HL-60 (cell line): ENCODE measurements around the gene AFM.

Experiments used
- DNase-seq, 2 experiments: peaks; one replicate each; pipeline ENCODE4 v3.0.0-alpha.2; 2010 to 2020; ENCODE audit warnings: low read depth in 1 of 2, low spot score in 1 of 2
- H3K27ac ChIP-seq: fragments of 250-450 bp; sonication (Bioruptor Pico); replicated peaks from 2 replicates; pipeline ENCODE4 v1.5.1; 2020; ENCODE audit warnings: mild to moderate bottlenecking, moderate library complexity
- H3K27me3 ChIP-seq: fragments of 250-450 bp; sonication (Bioruptor Pico); 2 replicates; pipeline ENCODE4 v1.5.1; 2021; ENCODE audit warnings: mild to moderate bottlenecking, moderate library complexity; ENCODE audit not compliant: insufficient read depth, poor library complexity, severe bottlenecking
- H3K4me3 ChIP-seq: replicated peaks from 2 replicates; pipeline ENCODE4 v1.5.1; 2011; ENCODE audit warnings: mild to moderate bottlenecking, control low read depth, low read length; ENCODE audit not compliant: insufficient read depth
- GABPA ChIP-seq: IDR thresholded peaks from 2 replicates; pipeline ENCODE4 v1.6.1; 2012; ENCODE audit warnings: low read depth
- POLR2AphosphoS5 ChIP-seq: IDR thresholded peaks from 2 replicates; pipeline ENCODE4 v1.6.1; 2012; ENCODE audit warnings: low read depth
- SPI1 ChIP-seq: IDR thresholded peaks from 2 replicates; pipeline ENCODE4 v1.6.1; 2012; ENCODE audit warnings: low read depth, mild to moderate bottlenecking, borderline replicate concordance
- TF ChIP-seq, protein P1 (sequence below): IDR thresholded peaks from 2 replicates; pipeline ENCODE4 v1.6.1; 2012; ENCODE audit warnings: low read depth; ENCODE audit not compliant: insufficient replicate concordance
- TF ChIP-seq, protein P2 (sequence below): IDR thresholded peaks from one replicate; pipeline ENCODE4 v1.5.1; 2011; ENCODE audit warnings: low read length, control low read depth, inconsistent platforms; ENCODE audit not compliant: insufficient read depth

Gene AFM

GRCh38 chr4:73527196-73527595 lies 45.7 kb downstream of the AFM start:
- Histone ChIP-seq H3K27me3 (peaks cover 3% of the 10 kb centered on the region), H3K4me3 (no peak overlapping the region), H3K27ac (no peak overlapping the region)
- DNase-seq = no peak
- TF ChIP-seq POLR2AphosphoS5 (no peak), GABPA (no peak), SPI1 (no peak)
- TF ChIP-seq, protein P1, sequence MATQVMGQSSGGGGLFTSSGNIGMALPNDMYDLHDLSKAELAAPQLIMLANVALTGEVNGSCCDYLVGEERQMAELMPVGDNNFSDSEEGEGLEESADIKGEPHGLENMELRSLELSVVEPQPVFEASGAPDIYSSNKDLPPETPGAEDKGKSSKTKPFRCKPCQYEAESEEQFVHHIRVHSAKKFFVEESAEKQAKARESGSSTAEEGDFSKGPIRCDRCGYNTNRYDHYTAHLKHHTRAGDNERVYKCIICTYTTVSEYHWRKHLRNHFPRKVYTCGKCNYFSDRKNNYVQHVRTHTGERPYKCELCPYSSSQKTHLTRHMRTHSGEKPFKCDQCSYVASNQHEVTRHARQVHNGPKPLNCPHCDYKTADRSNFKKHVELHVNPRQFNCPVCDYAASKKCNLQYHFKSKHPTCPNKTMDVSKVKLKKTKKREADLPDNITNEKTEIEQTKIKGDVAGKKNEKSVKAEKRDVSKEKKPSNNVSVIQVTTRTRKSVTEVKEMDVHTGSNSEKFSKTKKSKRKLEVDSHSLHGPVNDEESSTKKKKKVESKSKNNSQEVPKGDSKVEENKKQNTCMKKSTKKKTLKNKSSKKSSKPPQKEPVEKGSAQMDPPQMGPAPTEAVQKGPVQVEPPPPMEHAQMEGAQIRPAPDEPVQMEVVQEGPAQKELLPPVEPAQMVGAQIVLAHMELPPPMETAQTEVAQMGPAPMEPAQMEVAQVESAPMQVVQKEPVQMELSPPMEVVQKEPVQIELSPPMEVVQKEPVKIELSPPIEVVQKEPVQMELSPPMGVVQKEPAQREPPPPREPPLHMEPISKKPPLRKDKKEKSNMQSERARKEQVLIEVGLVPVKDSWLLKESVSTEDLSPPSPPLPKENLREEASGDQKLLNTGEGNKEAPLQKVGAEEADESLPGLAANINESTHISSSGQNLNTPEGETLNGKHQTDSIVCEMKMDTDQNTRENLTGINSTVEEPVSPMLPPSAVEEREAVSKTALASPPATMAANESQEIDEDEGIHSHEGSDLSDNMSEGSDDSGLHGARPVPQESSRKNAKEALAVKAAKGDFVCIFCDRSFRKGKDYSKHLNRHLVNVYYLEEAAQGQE = no peak
- TF ChIP-seq, protein P2, sequence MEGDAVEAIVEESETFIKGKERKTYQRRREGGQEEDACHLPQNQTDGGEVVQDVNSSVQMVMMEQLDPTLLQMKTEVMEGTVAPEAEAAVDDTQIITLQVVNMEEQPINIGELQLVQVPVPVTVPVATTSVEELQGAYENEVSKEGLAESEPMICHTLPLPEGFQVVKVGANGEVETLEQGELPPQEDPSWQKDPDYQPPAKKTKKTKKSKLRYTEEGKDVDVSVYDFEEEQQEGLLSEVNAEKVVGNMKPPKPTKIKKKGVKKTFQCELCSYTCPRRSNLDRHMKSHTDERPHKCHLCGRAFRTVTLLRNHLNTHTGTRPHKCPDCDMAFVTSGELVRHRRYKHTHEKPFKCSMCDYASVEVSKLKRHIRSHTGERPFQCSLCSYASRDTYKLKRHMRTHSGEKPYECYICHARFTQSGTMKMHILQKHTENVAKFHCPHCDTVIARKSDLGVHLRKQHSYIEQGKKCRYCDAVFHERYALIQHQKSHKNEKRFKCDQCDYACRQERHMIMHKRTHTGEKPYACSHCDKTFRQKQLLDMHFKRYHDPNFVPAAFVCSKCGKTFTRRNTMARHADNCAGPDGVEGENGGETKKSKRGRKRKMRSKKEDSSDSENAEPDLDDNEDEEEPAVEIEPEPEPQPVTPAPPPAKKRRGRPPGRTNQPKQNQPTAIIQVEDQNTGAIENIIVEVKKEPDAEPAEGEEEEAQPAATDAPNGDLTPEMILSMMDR = no peak

DNA sequence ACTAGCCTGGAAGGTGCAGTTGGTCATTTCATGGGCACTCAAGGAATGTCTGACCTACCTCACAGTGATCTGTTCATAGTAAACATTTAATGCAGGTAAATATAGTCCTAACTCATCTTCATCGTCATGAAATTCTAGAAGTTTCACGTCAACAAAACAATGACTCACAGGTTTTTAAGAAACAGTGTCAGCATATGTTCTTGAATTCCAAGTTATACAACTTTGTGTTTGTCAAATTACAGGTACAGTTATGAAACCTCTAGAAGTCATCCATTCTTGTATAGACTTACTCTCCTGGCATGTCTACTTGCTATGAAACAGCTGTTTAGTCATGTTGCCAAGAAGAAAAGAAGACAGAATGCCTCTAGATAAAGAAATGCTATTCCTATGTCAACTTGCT lies 46.6 kb downstream of the AFM start:
- DNase-seq = no peak
- Histone ChIP-seq H3K27me3 (peaks cover 3% of the 10 kb centered on the region), H3K27ac (no peak overlapping the region), H3K4me3 (no peak overlapping the region)
- TF ChIP-seq SPI1 = no peak
- no peak for TF ChIP-seq POLR2AphosphoS5
- TF ChIP-seq, protein P2 = no peak
- TF ChIP-seq, protein P1 = no peak
- TF ChIP-seq GABPA = no peak

DNA sequence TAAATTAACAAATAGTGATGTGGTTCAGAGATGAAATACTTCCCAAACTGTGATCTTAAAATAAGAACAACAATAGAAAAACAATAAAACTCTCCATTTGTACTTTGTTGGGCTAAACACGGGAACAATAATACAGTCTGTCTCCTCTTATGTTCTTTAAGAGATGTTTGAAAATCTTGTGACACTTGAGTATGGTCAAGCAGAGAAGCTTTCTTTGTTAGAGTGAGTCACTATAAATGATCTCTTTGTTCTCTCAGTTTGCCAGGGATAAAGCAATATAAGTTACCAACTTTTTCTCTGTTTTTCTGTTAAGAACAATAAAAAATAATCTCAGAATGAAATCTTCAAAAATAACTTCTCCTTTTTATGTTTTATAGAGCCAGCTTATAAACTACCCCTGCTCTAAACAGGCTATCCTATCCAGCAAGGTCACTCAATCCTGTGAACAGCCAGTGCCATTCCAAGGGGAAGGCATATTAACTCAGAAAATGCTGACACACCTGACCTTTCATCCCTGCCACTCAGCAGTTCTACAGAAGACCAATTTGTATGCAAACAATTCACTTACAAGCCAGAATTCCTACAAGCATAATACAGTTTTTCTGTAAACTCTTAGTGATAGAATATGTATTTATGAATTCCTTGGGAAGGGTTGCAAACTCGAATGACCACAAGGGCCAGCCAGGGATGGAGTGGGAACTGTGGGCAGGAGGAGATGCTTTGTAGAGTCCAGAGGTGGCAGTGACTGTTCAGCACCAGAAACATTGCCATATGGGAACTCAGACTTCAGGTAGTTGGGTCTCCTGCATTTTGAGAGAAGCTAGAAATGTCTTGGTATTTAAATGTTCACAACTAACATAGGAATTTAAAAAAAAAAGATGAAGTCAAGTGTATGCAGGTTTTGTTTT lies 52.2 kb downstream of the AFM start:
- TF ChIP-seq POLR2AphosphoS5 (no peak), GABPA (no peak)

DNA sequence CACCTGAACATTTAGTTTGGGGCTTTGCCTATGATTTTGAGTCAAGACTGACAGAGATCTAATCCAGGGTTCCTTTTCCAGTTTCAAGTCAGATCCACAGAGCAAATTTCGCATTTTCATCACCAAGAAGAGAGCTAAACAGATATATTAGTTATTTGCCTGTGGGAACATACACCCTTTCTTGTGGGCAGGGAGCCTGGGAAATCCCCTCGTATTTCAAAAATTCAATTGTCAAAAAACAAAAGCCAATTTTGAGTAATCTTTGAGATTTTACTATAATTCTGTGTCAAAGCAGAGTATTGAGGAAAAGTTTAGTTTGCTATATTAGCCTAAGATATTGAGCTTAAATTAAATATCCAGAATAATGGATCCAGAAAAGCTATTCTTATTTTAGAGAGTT lies 56.6 kb downstream of the AFM start:
- DNase-seq = no peak

More for the DNA sequence above, 52.2 kb downstream of the AFM start:
- no peak for DNase-seq
- no peaks in the 10 kb centered on the region for H3K27me3 ChIP-seq
- no peak overlapping the region for H3K27ac ChIP-seq
- H3K4me3 ChIP-seq = no peak overlapping the region

More for the DNA sequence above, 56.6 kb downstream of the AFM start:
- no peak overlapping the region for H3K27ac ChIP-seq
- H3K27me3 ChIP-seq = no peaks in the 10 kb centered on the region
- TF ChIP-seq, protein P1 = no peak
- TF ChIP-seq POLR2AphosphoS5 = no peak
- no peak for TF ChIP-seq GABPA
- no peak for TF ChIP-seq SPI1
- TF ChIP-seq, protein P2 = no peak
- H3K4me3 ChIP-seq = no peak overlapping the region
